CD14-positive monocyte (primary cell): ENCODE data around the gene RPL23. TPM values are rescaled to one million over a fixed set of nuclear protein-coding genes. Genes with fewer than 3 reads are reported as not detected.
A peak's percentile ranks its signal among the peaks of the same experiment; 100 is the strongest.

Experiments used
- DNase-seq, 3 donors: peaks; one replicate each; pipeline ENCODE4 v3.0.0-alpha.2; 2011 to 2022
- H2AFZ ChIP-seq: 2 replicates; pipeline ENCODE4 v1.6.0; 2012; ENCODE audit warnings: mild to moderate bottlenecking, low read depth, low read length, inconsistent platforms; ENCODE audit not compliant: insufficient read depth, poor library complexity, severe bottlenecking
- H3K27ac ChIP-seq, 2 donors: 1 replicate in 1 of 2; 2 replicates in 1 of 2; pipeline ENCODE4 v1.5.1; 2012 to 2013; ENCODE audit warnings: low read length in 2 of 2, control low read depth in 1 of 2, inconsistent platforms in 1 of 2, low read depth in 1 of 2, mild to moderate bottlenecking in 1 of 2
- H3K27me3 ChIP-seq, 2 donors: one replicate each; pipeline versions ENCODE4 v1.6.0 to v1.6.1; 2011 to 2013; ENCODE audit warnings: low read length in 2 of 2; ENCODE audit not compliant: control insufficient read depth in 2 of 2, insufficient read depth in 2 of 2
- H3K36me3 ChIP-seq, 2 donors: replicated peaks in 1 of 2; 1 replicate in 1 of 2; 2 replicates in 1 of 2; pipeline versions ENCODE4 v1.5.1 to v1.6.1; 2012 to 2013; ENCODE audit warnings: low read length in 2 of 2, control low read depth in 1 of 2, inconsistent platforms in 1 of 2, mild to moderate bottlenecking in 1 of 2; ENCODE audit not compliant: insufficient read depth in 2 of 2, control insufficient read depth in 1 of 2
- H3K4me1 ChIP-seq, 2 donors: 1 replicate in 1 of 2; 2 replicates in 1 of 2; pipeline versions ENCODE4 v1.5.1 to v1.6.1; 2012 to 2013; ENCODE audit warnings: low read length in 2 of 2, control low read depth in 1 of 2, inconsistent platforms in 1 of 2, mild to moderate bottlenecking in 1 of 2, moderate library complexity in 1 of 2; ENCODE audit not compliant: insufficient read depth in 2 of 2, control insufficient read depth in 1 of 2
- H3K4me2 ChIP-seq: replicated peaks from 2 replicates; pipeline ENCODE3; 2012; ENCODE audit warnings: low read length, moderate library complexity, mild to moderate bottlenecking; ENCODE audit not compliant: poor library complexity, severe bottlenecking; ENCODE audit errors: extremely low read depth
- H3K4me3 ChIP-seq, 3 experiments: fragments of 200-600 bp in 1 of 3; sonication (generic) in 1 of 3; replicated peaks in 1 of 3; 1 replicate in 2 of 3; 2 replicates in 1 of 3; pipeline ENCODE4 v1.5.1; 2011 to 2013; ENCODE audit warnings: low read length in 3 of 3, mild to moderate bottlenecking in 3 of 3, control low read depth in 2 of 3, low read depth in 2 of 3, inconsistent platforms in 1 of 3, moderate library complexity in 1 of 3
- H3K79me2 ChIP-seq: 2 replicates; pipeline ENCODE4 v1.6.0; 2012; ENCODE audit warnings: mild to moderate bottlenecking, control low read depth, inconsistent platforms, low read length, moderate library complexity; ENCODE audit not compliant: insufficient read depth
- H3K9ac ChIP-seq: 2 replicates; pipeline ENCODE4 v1.6.0; 2017; ENCODE audit warnings: low read length, mild to moderate bottlenecking; ENCODE audit not compliant: insufficient read depth, poor library complexity, severe bottlenecking
- H3K9me3 ChIP-seq, 2 donors: replicated peaks in 1 of 2; 1 replicate in 1 of 2; 2 replicates in 1 of 2; pipeline versions ENCODE4 v1.5.1 to v1.6.1; 2012 to 2013; ENCODE audit warnings: low read length in 2 of 2, control low read depth in 1 of 2; ENCODE audit not compliant: control insufficient read depth in 1 of 2, insufficient read depth in 1 of 2
- H4K20me1 ChIP-seq: 2 replicates; pipeline ENCODE4 v1.6.0; 2012; ENCODE audit warnings: mild to moderate bottlenecking, low read length, control low read depth, moderate library complexity; ENCODE audit not compliant: insufficient read depth
- H3K27ac Mint-ChIP-seq, 7 donors: one replicate each; pipeline ENCODE4 v1.8.0; 2020; ENCODE audit warnings: mild to moderate bottlenecking in 7 of 7, mixed read lengths in 7 of 7, moderate library complexity in 6 of 7, inconsistent platforms in 2 of 7
- H3K27me3 Mint-ChIP-seq, 3 donors: one replicate each; pipeline ENCODE4 v1.8.0; 2021 to 2022; ENCODE audit warnings: low read depth in 3 of 3, mild to moderate bottlenecking in 3 of 3, mixed read lengths in 3 of 3, moderate library complexity in 3 of 3, inconsistent platforms in 1 of 3
- H3K36me3 Mint-ChIP-seq, 2 donors: one replicate each; pipeline ENCODE4 v1.8.0; 2020; ENCODE audit warnings: mixed read lengths in 2 of 2, inconsistent platforms in 1 of 2, mild to moderate bottlenecking in 1 of 2
- H3K4me1 Mint-ChIP-seq: one replicate; pipeline ENCODE4 v1.8.0; 2020; ENCODE audit warnings: mild to moderate bottlenecking, mixed read lengths
- H3K4me3 Mint-ChIP-seq, 2 donors: one replicate each; pipeline ENCODE4 v1.8.0; 2020; ENCODE audit warnings: mild to moderate bottlenecking in 2 of 2, mixed read lengths in 2 of 2, moderate library complexity in 1 of 2
- H3K9me3 Mint-ChIP-seq, 7 donors: one replicate each; pipeline ENCODE4 v1.8.0; 2020 to 2022; ENCODE audit warnings: mixed read lengths in 7 of 7, mild to moderate bottlenecking in 6 of 7, moderate library complexity in 6 of 7, inconsistent platforms in 2 of 7
- CTCF ChIP-seq: fragments of 200-600 bp; IDR thresholded peaks from one replicate; pipeline ENCODE4 v1.8.0; 2022; ENCODE audit warnings: antibody characterized with exemption, mild to moderate bottlenecking
- WGBS: methylation state at CpG from one replicate; pipeline ENCODE4 v1.1.5; 2013; ENCODE audit warnings: missing lambda C conversion rate; ENCODE audit not compliant: insufficient coverage; 5-methylcytosine and 5-hydroxymethylcytosine counted together
- intact Hi-C, 2 donors: fragments of 100-400 bp; cut with micrococcal nuclease; formaldehyde crosslinking; loops; one replicate each; pipeline versions ENCODE4 v1.15.0 to v1.15.1; 2023
- polyA plus RNA-seq, 3 donors: library from polyadenylated mRNA; depleted of rRNA in 1 of 3; unstranded in 2 of 3; stranded (reverse) in 1 of 3; fragments of 300-500 nt in 2 of 3; fragments of >200 nt in 1 of 3; fragmentation: Illumina TruSeq in 2 of 3; gene quantifications; 1 replicate in 2 of 3; 2 replicates in 1 of 3; pipeline ENCODE4 v1.2.3, GENCODE V29; 2012 to 2021

The RPL23 gene
- polyA plus RNA-seq, 3 donors, result 561 to 1,701 (median 618) TPM

GRCh38 chr17:38888842-38889241 lies 35.3 kb upstream of the RPL23 start:
- no peak for DNase-seq
- no peak overlapping the region for H3K4me2 ChIP-seq
- peaks cover 82 to 89% of the 10 kb centered on the region in 2 donors for H3K36me3 ChIP-seq
- Mint-ChIP-seq H3K27me3 (no peaks in the 10 kb centered on the region), H3K4me3 (no peak overlapping the region), H3K27ac (no peak overlapping the region), H3K36me3 (peaks cover 69 to 89% of the 10 kb centered on the region in 2 donors), H3K9me3 (no peaks in the 10 kb centered on the region), H3K4me1 (peaks cover 34% of the 10 kb centered on the region)
- intact Hi-C loops, result no loop called here
- peaks cover 100% of the 10 kb centered on the region for H4K20me1 ChIP-seq
- no peak overlapping the region for H2AFZ ChIP-seq
- no peak overlapping the region for H3K4me3 ChIP-seq
- H3K9me3 ChIP-seq, result no peaks in the 10 kb centered on the region
- WGBS, result 96% methylated on average over 9 of the region's 9 CpGs
- H3K79me2 ChIP-seq, result peaks cover 84% of the 10 kb centered on the region
- no peak for TF ChIP-seq CTCF
- H3K9ac ChIP-seq, result no peak overlapping the region
- H3K4me1 ChIP-seq, result peaks cover 19 to 25% of the 10 kb centered on the region in 2 donors
- H3K27me3 ChIP-seq, result no peaks in the 10 kb centered on the region
- H3K27ac ChIP-seq, result no peak overlapping the region

GRCh38 chr17:38886643-38887010 lies 33.1 kb upstream of the RPL23 start:
- 88% methylated on average over 4 of the region's 8 CpGs for WGBS
- H2AFZ ChIP-seq, result no peak overlapping the region
- H3K9me3 Mint-ChIP-seq, result no peaks in the 10 kb centered on the region
- peaks cover 100% of the 10 kb centered on the region for H4K20me1 ChIP-seq
- peaks cover 70 to 82% of the 10 kb centered on the region in 2 donors for H3K36me3 ChIP-seq
- peaks cover 46% of the 10 kb centered on the region for H3K4me1 Mint-ChIP-seq
- no peak overlapping the region for H3K4me3 ChIP-seq
- no peak overlapping the region for H3K4me3 Mint-ChIP-seq
- H3K4me1 ChIP-seq, result peaks cover 35 to 36% of the 10 kb centered on the region in 2 donors
- peaks cover 0 to 2% (median 0%) of the 10 kb centered on the region in 3 donors for H3K27me3 Mint-ChIP-seq
- H3K27ac ChIP-seq, result peak overlapping the region in 1 of 2 donors; percentile 72
- no peak for DNase-seq
- intact Hi-C loops, result no loop called here
- H3K4me2 ChIP-seq, result no peak overlapping the region
- peaks cover 91% of the 10 kb centered on the region for H3K79me2 ChIP-seq
- no peaks in the 10 kb centered on the region for H3K27me3 ChIP-seq
- TF ChIP-seq CTCF, result no peak
- H3K36me3 Mint-ChIP-seq, result peaks cover 69 to 87% of the 10 kb centered on the region in 2 donors
- H3K9ac ChIP-seq, result no peak overlapping the region
- peak overlapping the region in 3 of 7 donors; percentile 32 to 79 (median 62) for H3K27ac Mint-ChIP-seq
- H3K9me3 ChIP-seq, result no peaks in the 10 kb centered on the region
